Measurements from ENCODE around the gene E4F1. TPM values are rescaled to one million over a fixed set of nuclear protein-coding genes. Genes with fewer than 3 reads are reported as not detected.
A peak's percentile ranks its signal among the peaks of the same experiment; 100 is the strongest.

The E4F1 gene
- total RNA-seq, 4 donors from 2014 or later: 24.5 to 38.4 (median 27.0) TPM

- intact Hi-C loops (cut with DNase I; ENCODE audit: low total_unique reads): loop anchor here (10.0 kb wide), 1 partner anchor 438 kb away; the partner anchor contains the start of genes EME2, MRPS34 and NME3
- Histone ChIP-seq H3K4me1 (peaks cover 36 to 42% of the 10 kb centered on the region in 2 donors), H3K4me3 (peak overlapping the region in 3 of 4 donors; percentile 54 to 65 (median 62)), H3K9me3 (no peaks in the 10 kb centered on the region), H3K27me3 (no peaks in the 10 kb centered on the region), H3K27ac (peak overlapping the region; percentile 77 to 91 (median 88)), H3K36me3 (peaks cover 0 to 24% of the 10 kb centered on the region in 2 donors)
- in situ Hi-C loops (cut with MboI; ENCODE audit: low sequenced_read_pairs in 4 of 4): no loop called here
- peak; percentile 40 to 58 for ATAC-seq
- TF ChIP-seq CTCF (IDR thresholded peaks at IDR 0.05 in 4 of 5, conservative IDR thresholded peaks at IDR 0.05 in 1 of 5) (no peak), POLR2A (IDR thresholded peaks at IDR 0.05) (no peak)
- peak; percentile 76 to 93 for DNase-seq
These were observed 10.7 kb upstream of the E4F1 start for GRCh38 chr16:2212362-2213324.

- peak overlapping the region; percentile 54 to 73 (median 64) for H3K4me3 ChIP-seq
- no peaks in the 10 kb centered on the region for H3K27me3 ChIP-seq
- DNase-seq: no peak
- intact Hi-C loops (cut with DNase I; ENCODE audit: low total_unique reads) (loop anchor here (1.0 to 10.0 kb wide), 2 partner anchors 9 to 439 kb away; partner anchors contain the start of genes EME2, MLST8, MRPS34 and NME3), in situ Hi-C loops (cut with MboI; ENCODE audit: low sequenced_read_pairs in 4 of 4) (no loop called here)
- TF ChIP-seq POLR2A (IDR thresholded peaks at IDR 0.05): peak; percentile 38 to 66
- no peak for TF ChIP-seq CTCF (IDR thresholded peaks at IDR 0.05 in 4 of 5, conservative IDR thresholded peaks at IDR 0.05 in 1 of 5)
- peak overlapping the region; percentile 77 to 91 (median 88) for H3K27ac ChIP-seq
- H3K36me3 ChIP-seq: peaks cover 0 to 10% of the 10 kb centered on the region in 2 donors
- peaks cover 36 to 42% of the 10 kb centered on the region in 2 donors for H3K4me1 ChIP-seq
- no peaks in the 10 kb centered on the region for H3K9me3 ChIP-seq
- ATAC-seq: peak; percentile 0 to 1
These were observed 9.3 kb upstream of the E4F1 start for GRCh38 chr16:2213817-2214718.

- DNase-seq (no peak), ATAC-seq (no peak)
- no peaks in the 10 kb centered on the region for H3K9me3 ChIP-seq
- peaks cover 36 to 42% of the 10 kb centered on the region in 2 donors for H3K4me1 ChIP-seq
- intact Hi-C loops (cut with DNase I; ENCODE audit: low total_unique reads): loop anchor here (1.0 to 10.0 kb wide), 2 partner anchors 9 to 440 kb away; partner anchors contain the start of genes EME2, MLST8, MRPS34 and NME3
- in situ Hi-C loops (cut with MboI; ENCODE audit: low sequenced_read_pairs in 4 of 4): no loop called here
- TF ChIP-seq POLR2A (IDR thresholded peaks at IDR 0.05) (no peak), CTCF (IDR thresholded peaks at IDR 0.05 in 4 of 5, conservative IDR thresholded peaks at IDR 0.05 in 1 of 5) (no peak)
- peak within 1 kb of the TSS; percentile 90 to 98 (median 92) for H3K27ac ChIP-seq
- peak within 1 kb of the TSS; percentile 59 to 80 (median 65) for H3K4me3 ChIP-seq
- H3K36me3 ChIP-seq: peaks cover 0 to 4% of the 10 kb centered on the region in 2 donors
- H3K27me3 ChIP-seq: no peaks in the 10 kb centered on the region
These were observed 8.7 kb upstream of the E4F1 start, which contains the start of gene PGP for GRCh38 chr16:2214719-2214968. Gene PGP (minus strand): TSS chr16:2214840. CDS start chr16:2214777, 63 bp downstream.

GRCh38 chr16:2216330-2216729, 7.1 kb upstream of the E4F1 start:
- no peak for TF ChIP-seq POLR2A (IDR thresholded peaks at IDR 0.05)
- no peak for TF ChIP-seq CTCF (IDR thresholded peaks at IDR 0.05 in 4 of 5, conservative IDR thresholded peaks at IDR 0.05 in 1 of 5)
- Histone ChIP-seq H3K36me3 (no peaks in the 10 kb centered on the region), H3K9me3 (no peaks in the 10 kb centered on the region), H3K4me3 (no peak overlapping the region), H3K27me3 (no peaks in the 10 kb centered on the region), H3K4me1 (peaks cover 23 to 27% of the 10 kb centered on the region in 2 donors), H3K27ac (peak overlapping the region; percentile 88 to 98 (median 92))
- intact Hi-C loops (cut with DNase I; ENCODE audit: low total_unique reads) (loop anchor here (10.0 kb wide), 1 partner anchor 442 kb away; the partner anchor contains the start of genes EME2, MRPS34 and NME3), in situ Hi-C loops (cut with MboI; ENCODE audit: low sequenced_read_pairs in 4 of 4) (no loop called here)
- ATAC-seq (no peak), DNase-seq (no peak)

All from gastrocnemius medialis (tissue), 4 donors.